DMS 273 (cell line): Measurements from ENCODE around the gene AUTS2.
"Not testable (repeated sequence)": the region's sequence is repeated elsewhere in the genome, so short reads cannot be mapped to it uniquely, and the experiment has no call there.

Experiments used
- DNase-seq: peaks from one replicate; lab custom pipeline; 2025; ENCODE audit not compliant: unreplicated experiment; lab: John Stamatoyannopoulos, UW

Gene AUTS2

DNA sequence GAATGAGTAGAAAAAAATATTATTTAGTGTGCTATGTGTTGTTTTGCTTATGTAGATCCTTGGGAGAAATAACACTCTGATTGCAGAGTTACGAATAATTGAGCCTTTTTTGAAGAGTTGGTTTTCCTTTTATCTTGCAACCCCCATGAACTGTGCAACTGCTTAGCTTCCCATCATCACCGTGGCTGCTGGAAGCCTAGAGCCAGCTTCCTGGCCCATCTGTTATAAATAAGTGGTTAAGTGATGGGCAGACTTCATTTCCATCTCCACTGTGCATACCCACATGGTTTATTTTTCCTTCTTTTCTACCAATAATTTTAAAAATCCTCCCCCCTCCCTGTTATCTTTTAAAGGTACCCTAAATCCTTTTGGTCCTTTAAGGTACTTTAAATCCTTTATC, 978.8 kb downstream of the AUTS2 start:
- peak; percentile 94 for DNase-seq

DNA sequence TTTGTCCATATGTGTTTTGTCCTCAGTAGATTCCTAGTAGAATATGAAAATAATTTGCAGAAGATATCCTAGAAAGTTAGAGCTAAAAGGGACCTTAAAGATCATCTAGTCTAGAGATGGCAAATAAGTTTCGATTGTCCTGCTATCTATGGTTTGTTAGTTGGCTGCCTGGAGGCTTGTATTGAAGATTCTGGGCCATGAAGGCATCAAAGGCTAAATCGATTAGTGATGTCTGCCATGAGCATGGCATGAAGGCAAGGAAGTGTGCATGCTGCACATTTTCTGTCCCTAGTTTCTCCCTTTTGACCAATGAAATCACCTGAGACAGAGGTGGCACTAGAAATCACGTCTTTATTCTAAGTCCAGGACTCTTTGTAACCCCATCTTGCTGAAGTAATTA, 979.9 kb downstream of the AUTS2 start:
- no peak for DNase-seq

DNA sequence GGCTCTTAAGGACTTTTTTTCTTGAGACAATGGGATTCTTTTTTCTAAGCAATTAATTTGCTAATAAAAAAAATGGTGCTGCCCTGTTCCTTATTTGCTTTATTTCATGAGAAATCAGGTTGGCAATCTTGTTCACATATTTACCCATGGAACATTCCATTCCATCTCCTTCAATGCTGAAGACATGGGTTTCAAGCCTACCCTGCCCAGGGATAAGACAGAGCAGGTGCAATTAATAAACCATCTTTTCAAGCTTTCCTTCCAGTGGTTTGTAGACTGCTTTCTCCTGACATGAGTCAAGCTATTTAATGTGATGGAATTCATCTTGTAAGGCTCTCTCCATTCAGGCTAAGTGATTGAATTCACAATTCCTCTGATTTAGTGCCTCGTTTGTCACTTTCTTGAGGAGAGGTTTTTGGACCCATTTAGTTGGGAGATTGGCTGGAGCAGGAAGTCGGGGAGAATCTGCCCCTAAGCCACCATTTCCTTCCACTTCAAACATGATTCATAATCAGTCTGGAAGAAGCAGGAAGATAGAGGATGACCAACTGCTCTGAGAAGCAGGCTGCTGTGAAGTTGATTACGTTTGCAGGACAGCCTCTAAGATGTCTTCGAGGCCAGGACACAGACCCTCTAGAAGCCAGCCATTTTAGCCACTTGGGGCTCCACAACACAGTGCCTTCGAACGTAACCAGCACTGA, 981.3 kb downstream of the AUTS2 start:
- no peak for DNase-seq

DNA sequence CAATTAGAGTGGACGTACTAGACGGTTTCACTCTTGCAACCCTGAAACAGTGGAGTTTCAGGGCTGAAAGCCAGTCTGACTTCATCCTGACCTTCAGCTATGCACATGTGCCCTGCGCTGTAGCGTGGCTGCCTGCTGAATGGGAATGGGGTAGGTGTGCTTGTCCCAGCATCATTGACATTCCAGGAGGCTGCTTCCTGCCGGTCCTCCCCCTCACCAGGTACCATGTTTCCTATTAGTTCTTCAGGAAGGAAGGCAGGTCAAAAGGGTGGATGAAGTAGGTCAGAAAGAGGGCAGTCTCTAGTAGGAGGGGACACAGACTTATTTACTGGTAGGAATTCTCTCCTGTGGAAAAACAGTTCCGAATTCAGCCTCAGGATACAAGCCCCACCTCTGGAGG, 981.9 kb downstream of the AUTS2 start:
- DNase-seq = no peak

DNA sequence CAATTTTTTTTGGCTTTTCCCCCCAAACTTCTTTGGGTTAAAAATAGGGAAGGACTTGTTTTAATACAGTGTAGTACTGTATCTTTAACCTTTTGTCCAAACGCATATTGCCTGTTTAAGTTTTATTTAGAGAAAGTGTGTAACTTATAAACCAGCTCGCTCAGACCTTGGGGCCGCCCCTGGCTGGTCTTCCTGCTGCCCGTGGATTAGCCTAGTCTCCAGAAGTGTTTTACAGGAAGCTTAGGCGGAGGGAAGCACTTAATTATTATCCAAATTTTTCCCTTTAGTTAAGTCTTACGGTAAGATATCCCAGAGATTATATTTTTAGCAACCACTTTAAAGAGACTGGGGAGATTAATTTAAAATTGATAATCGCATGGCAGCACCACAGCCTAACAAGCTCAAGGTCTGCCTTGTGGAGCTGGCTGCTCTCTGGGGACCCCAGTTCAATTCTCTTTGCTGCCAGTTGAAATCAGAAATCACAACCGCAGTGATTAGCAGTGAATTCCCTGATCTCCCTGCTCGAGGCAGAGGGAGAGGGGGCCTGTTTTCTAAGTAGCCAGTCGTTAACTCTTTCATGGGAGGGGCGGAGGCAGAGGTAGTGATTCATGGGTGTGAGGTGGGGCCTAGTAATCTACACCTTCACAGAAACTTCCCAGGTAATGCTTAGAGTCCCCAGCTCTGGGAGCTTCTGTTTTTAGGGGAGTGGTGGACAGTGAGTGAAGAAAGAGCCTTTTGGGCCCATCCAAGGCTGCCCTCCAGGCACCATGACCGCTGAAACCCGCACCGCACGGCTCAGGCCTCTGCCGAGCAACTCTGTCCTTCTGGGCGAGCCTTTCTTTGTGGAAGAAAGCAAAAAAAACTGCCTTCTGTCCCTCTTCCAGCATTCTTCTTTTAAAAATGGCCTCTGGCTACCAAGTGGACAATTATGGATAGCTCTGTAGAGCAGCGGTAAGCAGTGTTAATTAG, 984.9 kb downstream of the AUTS2 start:
- peak; percentile 81 for DNase-seq

DNA sequence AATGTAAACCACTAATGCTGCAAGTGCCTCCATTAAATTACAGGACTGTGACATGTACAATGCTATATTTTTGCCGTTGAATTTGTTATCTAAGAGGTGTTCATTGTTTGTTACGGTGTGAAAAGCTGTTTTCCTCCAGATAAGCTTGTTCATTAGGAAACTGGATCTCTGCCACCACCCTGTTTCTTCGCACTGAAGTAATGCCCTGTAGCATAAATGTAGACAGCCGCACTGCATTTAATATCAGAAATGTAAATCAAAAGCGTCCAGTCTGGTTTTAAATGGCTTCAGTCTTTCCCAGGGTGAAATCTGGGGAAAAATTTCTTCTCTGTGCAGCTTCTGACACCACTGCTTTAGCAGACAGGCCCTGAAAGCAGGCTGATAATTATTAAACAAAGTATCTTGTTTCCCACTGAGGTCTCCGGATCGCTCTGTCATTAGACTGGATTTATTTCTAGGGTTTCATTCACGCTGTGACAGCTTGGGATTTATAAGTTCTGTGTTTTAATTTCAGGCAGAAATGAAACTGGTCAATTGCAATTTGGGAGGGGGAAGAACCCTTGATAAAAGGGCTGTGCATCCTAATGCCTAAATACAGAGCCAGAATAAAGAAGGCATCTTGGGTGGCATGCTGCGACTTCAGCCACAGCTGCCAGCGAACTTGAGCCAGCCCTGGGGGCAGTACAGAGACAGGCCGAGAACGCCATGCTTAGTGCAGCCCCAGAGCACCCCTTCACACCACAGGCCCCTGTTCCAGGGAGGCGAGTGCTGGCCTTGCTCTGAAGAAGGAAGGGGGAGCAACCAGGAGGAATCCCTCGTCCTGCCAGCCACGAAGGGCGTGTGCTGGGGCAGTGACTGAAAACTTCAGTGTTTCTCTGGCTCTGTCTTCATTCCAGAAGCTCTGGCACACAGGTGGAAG, 985.9 kb downstream of the AUTS2 start:
- DNase-seq = peak; percentile 88

DNA sequence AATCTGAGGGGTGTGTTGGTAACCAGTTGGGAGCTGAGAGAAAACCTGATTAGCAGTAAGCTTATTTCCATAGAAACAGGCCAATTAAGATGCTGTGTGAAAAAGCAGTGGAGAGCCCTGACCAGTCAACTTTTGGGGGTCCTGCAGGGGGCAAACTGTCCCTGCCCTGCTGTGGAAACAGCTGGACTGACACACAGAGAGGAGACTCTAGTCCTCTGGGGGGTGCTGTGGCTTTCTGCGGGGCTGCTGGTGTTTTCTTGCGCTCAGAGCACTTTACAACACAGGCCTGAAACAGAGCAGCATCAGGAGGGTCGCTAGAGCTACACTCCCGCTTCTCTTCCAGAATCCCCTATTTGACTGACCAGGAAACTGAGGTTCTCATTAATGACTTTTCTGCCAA, 986.8 kb downstream of the AUTS2 start:
- peak; percentile 55 for DNase-seq

DNA sequence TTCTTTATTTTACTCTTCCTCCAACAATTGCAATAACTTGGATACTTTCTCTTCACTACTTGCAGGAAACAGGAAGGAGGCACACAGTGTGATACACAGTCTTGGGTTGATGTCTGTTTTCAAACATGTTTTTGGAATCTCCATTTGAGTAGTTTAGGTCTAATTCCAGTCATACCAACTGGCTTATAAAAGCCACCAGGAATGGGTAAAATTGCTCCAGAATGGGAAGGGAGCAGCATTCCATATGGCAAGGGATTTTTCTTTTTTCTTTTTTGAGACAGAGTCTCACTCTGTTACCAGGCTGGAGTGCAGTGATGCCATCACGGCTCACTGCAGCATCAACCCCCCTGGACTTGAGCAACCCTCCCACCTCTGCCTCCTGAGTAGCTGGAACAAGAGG, 988.5 kb downstream of the AUTS2 start:
- no peak for DNase-seq

DNA sequence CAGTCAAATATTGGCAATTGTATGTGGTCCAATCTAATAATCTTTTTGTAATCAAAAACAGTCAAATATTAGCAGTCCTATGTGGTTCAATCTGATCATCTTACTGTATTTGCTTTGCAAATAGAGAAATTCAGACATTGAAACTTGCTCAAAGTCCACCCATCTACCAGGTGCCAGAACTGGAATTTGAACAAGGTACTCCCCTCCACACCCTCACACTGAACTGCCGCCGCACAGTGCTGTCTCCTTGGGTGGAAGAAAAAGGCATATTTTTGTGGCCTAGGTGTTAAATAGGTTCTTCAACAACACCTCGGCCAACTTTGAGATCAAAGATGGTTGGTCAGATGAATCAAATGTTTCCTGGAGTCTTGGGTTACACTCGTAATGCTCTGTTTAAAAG, 989.5 kb downstream of the AUTS2 start:
- no peak for DNase-seq

DNA sequence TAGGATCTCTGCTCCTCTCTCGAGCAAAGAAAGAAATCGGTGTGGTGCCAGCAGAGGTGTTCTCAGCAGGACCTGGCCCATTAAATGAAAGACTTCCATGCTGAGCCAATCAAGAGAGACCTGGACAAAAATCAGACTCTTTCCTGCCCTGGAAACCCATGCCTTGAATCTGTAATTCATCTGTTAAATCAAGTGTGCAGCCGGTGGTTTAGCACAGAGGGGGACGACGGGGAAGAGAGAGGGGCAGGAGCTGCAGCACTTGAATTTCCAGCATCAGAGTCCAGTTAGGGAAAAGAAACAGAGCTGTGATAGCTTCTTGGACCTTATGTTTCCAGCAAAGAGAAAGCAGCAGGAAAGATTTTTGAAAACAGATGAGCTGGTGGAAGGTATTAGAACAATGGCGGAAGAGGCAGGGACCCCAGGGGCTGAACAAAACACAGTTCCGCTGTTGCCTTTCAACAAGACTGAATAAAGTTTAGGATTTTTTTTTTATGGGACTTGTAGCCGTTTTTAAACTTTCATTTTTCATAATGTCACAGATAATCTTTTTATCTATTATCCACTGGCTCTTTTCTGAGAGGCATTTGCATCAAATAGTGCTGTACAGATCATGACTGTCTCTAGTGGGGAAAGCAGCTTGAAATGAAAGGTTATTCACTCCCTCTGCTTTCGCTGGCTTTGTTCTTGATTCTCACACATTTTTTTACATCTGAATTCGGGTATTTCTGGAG, 990.1 kb downstream of the AUTS2 start:
- DNase-seq = no peak

DNA sequence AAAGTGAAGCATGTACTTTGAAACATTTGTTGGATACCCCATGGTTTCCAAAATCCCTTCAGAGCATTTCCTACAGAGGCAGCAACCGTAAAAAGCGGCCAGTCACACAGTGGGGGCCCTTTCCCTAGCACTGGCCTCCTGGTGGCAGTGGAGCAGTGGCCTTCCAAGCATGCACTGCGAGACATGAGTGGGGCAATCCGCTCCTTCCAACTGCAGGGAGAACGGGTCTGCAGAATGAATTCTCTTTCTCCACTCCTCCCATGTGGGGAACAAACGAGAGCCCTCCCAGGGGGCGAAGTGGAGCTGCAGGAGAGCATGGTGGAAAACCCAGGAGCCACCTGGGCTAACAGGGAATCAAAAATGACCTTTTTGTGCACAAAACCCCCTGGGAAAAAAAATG, 990.7 kb downstream of the AUTS2 start:
- DNase-seq = no peak

DNA sequence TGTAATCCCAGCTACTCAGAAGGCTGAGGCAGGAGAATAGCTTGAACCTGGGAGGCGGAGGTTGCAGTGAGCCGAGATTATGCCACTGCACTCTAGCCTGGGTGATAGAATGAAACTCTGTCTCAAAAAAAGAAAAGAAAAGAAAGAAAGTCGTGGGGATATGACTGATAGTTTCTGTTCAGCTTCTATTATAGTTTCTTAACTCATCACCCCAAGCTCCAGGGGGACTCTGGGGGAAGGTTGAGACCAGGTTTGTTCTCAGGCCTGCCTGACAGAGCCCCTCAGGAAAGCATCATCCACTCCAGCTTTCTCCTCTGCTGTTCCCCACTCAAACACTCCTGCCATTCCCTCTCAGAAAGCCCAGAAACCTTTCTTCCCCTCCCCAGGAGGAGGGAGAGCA, 991.3 kb downstream of the AUTS2 start:
- DNase-seq = no peak

DNA sequence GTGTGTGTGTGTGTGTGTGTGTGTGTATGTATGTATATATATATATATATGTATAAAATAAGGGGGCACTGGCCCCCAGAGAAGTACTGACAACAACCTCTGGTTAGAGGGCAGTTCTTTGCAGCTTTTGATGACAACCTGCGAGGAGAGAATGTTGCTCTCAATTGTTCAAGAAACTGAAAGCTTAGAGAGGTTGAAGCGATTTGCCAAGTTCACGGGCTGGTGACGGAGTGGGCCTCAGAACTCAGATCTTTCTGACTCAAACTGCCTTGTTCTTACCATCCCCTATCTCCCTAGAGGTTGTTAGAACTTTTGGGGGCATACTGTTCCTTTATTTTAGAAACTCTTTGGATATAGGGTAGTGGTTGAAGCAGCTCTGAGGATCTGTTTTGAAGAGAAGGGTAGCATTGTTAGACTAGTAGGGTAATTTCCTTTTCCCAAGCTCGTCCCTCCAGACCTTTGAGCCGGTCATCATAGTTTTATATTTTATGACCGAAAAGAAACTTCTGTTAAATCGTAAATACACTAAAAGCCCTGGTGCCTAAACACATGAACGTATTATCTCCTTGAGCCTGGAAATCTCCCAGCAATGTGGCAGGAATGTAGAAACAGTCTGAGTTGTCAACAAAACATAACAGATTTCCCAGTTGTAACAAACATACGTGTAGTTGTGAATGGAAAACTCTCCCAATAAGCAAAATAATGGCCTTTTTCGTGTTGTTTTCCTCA, 992.0 kb downstream of the AUTS2 start:
- no peak for DNase-seq

DNA sequence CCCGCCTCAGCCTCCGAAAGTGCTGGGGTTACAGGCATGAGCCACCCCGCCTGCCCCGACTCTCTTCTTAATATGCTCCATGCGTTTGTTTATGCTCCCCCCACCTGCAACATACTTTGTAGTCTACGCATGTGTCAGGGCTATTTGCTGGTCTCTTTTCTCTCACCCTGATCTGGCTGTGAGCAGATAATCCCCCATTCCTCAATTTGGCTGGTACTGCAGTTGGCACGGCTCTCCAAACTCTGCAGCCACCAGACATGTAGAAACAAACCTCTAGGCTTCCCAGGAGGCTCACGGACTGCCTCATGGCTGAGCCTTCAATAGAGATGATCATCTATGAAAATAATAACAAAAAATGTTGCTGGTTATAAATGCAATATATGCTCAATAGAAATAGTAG, 993.4 kb downstream of the AUTS2 start:
- DNase-seq = peak; percentile 36

DNA sequence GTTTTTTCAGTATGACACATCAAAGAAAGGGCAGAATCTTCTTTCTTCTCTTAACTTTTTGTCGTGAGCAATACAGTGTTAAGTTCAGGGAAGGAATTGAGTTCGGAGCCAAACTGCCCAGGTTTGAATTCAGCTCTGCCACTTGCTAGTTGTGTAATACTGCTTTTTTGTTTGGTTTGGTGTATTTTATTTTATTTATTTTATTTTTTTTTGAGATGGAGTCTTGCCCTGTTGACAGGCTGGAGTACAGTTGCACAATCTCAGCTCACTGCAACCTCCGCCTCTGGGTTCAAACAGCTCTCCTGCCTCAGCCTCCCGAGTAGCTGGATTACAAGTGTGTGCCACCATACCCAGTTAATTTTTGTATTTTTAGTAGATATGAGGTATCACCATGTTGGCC, 993.9 kb downstream of the AUTS2 start:
- DNase-seq = no peak

DNA sequence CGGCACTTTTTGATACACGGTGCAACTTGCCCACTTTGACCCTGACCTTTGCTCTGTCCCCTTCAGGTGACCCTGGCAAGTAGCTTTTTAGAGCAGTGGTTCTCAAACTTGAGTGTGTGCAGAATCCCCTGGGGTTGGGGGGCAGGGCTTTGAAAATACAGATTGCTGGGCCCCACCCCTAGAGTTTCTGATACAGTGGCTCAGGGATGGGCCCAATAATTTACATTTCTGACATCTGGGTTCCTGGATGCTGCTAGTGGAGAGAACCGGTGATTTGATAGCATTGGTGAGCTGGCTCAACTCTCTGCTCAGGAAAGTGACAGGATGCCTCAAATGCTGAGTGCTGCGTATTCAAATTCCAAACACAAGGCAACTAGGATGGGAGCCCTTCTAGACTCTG, 995.9 kb downstream of the AUTS2 start:
- peak; percentile 37 for DNase-seq

DNA sequence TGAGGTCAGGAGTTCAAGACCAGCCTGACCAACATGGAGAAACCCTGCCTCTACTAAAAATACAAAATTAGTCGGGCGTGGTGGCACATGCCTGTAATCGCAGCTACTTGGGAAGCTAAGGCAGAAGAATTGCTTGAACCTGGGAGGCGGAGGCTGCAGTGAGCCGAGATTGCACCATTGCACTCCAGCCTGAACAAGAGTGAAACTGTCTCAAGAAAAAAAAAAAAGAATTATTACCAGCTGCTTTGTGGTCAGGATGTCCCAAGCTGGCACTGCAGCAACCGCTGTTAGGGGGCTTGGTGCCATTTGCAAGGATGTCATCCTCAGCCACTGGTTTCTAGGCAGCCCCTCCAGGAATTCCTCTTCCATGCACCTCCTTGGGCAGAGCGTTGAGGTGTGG, 996.6 kb downstream of the AUTS2 start:
- DNase-seq = not testable (repeated sequence)

DNA sequence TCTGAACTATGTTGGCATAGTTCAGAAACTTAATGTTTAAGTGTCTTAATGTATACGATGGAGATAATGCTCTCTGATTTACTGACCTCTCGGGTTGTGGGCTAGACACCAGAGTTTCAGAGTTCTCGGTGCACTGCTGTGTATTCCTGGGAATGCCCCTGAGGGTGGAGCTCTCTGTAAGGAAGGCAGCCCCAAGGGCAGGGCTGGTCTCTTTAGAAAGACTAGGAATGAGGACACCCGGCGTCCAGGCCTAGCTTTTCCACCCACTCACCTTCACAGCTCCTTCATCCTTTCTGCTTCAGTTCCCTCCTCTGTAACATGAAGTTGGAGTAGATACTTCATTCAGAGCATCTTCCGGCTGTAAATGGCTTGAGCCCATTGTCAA, 997.1 kb downstream of the AUTS2 start:
- DNase-seq = peak; percentile 75

DNA sequence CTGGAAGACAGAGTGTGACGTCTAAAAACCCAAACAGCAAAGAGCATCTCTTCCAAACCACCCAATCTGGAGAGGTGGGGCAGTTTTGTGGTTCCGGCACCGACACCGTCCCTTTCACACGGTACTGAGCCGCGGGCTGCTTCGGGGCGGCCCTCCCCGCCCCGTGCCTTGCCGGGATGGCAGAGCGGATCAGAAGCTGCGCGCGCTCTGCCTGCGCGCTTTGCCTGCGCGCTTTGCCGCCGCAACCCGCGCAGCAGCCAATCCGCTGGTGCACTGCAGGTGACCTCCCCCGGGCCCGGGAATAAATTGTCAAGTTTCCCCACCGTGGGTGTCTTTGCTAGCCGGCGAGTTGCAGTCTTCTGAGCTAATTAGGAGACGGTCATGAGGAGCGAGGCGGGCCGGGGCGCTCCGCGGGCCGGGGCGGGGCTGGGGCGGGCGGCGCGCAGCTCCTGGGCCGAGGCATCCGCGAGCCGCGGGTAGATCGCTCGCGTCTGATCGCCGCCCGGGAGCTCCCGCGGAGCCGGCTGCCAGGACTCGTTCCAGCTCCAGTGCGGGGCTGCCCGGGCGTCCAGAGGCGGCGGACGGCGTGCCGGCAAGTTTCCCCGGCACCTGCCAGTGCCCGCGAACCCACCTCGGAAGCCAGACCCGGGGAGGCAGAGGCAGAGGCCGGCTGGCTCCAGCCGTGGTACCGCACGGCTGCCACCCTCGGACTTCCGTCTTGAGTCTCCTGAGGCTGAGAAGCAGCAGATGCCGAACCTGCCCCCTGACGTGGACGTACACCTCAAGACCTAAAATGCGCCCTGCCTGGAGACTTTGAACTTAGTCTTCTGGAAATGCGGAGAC, 997.7 kb downstream of the AUTS2 start:
- peak; percentile 94 for DNase-seq
